Stimulated activated CD4-positive, alpha-beta T cell treated with anti-CD3 and anti-CD28 coated beads, Interleukin-4, amount 100 ng/mL, for 4 hours (primary cell): ENCODE data around the gene MAP3K2.

Experiments used
- DNase-seq, 2 experiments: peaks; one replicate each; pipeline ENCODE4 v3.0.0-alpha.2; 2020

Gene MAP3K2

GRCh38 chr2:127347734-127348392 lies 39.9 kb downstream of the MAP3K2 start:
- no peak for DNase-seq

- no peak for DNase-seq
Observed at GRCh38 chr2:127347015-127347414, 40.8 kb downstream of the MAP3K2 start.

GRCh38 chr2:127343277-127343676 lies 44.5 kb downstream of the MAP3K2 start:
- no peak for DNase-seq

GRCh38 chr2:127342101-127342500 lies 45.7 kb downstream of the MAP3K2 start:
- DNase-seq: no peak

GRCh38 chr2:127332335-127332734 lies 55.4 kb downstream of the MAP3K2 start:
- DNase-seq: no peak

GRCh38 chr2:127330753-127331152 lies 57.0 kb downstream of the MAP3K2 start:
- DNase-seq: no peak

GRCh38 chr2:127326289-127326945 lies 61.4 kb downstream of the MAP3K2 start:
- no peak for DNase-seq

GRCh38 chr2:127324635-127325034 lies 63.1 kb downstream of the MAP3K2 start:
- DNase-seq: no peak

GRCh38 chr2:127321303-127321702 lies 66.5 kb downstream of the MAP3K2 start:
- DNase-seq: no peak

- no peak for DNase-seq
Observed at GRCh38 chr2:127320586-127321275, 67.0 kb downstream of the MAP3K2 start.

GRCh38 chr2:127320067-127320466 lies 67.7 kb downstream of the MAP3K2 start:
- no peak for DNase-seq

GRCh38 chr2:127314193-127314988 lies 73.4 kb downstream of the MAP3K2 start:
- DNase-seq: no peak

GRCh38 chr2:127313406-127313805 lies 74.4 kb downstream of the MAP3K2 start:
- no peak for DNase-seq

- no peak for DNase-seq
Observed at GRCh38 chr2:127310980-127311379, 76.8 kb downstream of the MAP3K2 start.

- DNase-seq: no peak
Observed at GRCh38 chr2:127309468-127309867, 78.3 kb downstream of the MAP3K2 start.

GRCh38 chr2:127308586-127309138 lies 79.1 kb downstream of the MAP3K2 start:
- no peak for DNase-seq

GRCh38 chr2:127305990-127306585 lies 81.7 kb downstream of the MAP3K2 start:
- no peak for DNase-seq

- no peak for DNase-seq
Observed at GRCh38 chr2:127302168-127302567, 85.6 kb downstream of the MAP3K2 start.

- DNase-seq: peak; percentile 79 to 81
Observed at GRCh38 chr2:127293748-127294562, 93.8 kb downstream of the MAP3K2 start, which contains the start of gene ERCC3. Gene ERCC3, minus strand, starts transcription at chr2:127294144. Its CDS starts 63 bp downstream, at chr2:127294081.

- no peak for DNase-seq
Observed at GRCh38 chr2:127293386-127293747, 94.4 kb downstream of the MAP3K2 start.

- DNase-seq: no peak
Observed at GRCh38 chr2:127288274-127288673, 99.5 kb downstream of the MAP3K2 start.

- no peak for DNase-seq
Observed at GRCh38 chr2:127283275-127283674, 104.5 kb downstream of the MAP3K2 start.
